Fibroblast of mammary gland (primary cell): ENCODE data around the gene DNTT.

ENCODE experiments used
- DNase-seq: peaks from one replicate; pipeline ENCODE4 v3.0.0-alpha.2; 2010; ENCODE audit warnings: low read depth
- H3K4me3 ChIP-seq: 2 replicates; pipeline ENCODE4 v1.5.1; 2011; ENCODE audit warnings: low read depth, mild to moderate bottlenecking, low read length, moderate library complexity; ENCODE audit not compliant: control insufficient read depth
- TF ChIP-seq, protein P1 (sequence below): conservative IDR thresholded peaks from 2 replicates; pipeline ENCODE4 v1.5.1; 2011; ENCODE audit warnings: low read depth, low read length, inconsistent platforms; ENCODE audit not compliant: control insufficient read depth, insufficient read depth

Gene DNTT

DNA sequence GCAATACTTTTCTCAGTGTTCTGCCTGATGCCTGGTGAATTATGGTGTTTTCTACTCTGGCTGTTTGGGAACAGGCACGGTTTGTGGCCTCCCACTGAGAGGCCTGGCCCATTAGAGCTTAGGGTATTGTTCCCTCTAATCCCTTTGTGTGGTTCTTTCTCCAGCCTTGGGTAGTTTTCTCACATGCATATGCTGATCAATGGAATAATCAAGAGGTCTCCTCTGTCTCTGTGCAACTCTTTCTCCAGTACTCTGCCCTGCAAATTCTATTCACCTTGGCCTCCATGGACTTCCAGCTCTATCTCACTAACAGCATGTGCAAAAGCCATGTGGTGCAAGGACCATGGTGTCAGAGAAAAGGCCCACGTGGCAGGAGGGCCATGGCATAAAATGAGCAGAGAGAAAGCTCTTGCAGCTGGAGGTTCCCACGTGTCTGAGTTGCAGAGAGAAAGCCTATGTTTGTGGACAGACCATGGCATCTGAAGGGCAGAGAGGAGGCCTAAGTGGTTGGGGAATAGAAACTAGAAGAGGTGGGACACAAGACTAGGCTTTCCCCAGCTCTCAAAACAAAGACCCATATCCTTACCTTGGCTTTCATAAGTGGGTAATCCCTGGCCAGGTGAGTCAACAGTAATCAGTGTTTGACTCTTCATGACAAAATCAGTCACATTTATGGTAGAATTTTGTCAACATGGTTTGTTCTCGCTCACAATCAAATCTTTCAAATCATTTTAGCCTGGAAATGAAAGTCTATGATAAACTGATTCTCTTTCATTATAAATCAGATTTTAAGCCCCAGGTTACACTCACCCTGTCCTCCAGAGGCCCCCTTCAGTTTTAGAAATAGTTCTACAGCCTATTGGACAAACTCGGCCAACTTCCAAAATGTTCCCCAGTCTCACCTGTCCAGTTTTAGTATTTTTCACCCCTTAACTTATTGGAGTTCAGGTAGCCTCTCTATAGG is 37.3 kb downstream of the DNTT start:
- TF ChIP-seq, protein P1, sequence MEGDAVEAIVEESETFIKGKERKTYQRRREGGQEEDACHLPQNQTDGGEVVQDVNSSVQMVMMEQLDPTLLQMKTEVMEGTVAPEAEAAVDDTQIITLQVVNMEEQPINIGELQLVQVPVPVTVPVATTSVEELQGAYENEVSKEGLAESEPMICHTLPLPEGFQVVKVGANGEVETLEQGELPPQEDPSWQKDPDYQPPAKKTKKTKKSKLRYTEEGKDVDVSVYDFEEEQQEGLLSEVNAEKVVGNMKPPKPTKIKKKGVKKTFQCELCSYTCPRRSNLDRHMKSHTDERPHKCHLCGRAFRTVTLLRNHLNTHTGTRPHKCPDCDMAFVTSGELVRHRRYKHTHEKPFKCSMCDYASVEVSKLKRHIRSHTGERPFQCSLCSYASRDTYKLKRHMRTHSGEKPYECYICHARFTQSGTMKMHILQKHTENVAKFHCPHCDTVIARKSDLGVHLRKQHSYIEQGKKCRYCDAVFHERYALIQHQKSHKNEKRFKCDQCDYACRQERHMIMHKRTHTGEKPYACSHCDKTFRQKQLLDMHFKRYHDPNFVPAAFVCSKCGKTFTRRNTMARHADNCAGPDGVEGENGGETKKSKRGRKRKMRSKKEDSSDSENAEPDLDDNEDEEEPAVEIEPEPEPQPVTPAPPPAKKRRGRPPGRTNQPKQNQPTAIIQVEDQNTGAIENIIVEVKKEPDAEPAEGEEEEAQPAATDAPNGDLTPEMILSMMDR, result no peak
- DNase-seq, result no peak
- no peak overlapping the region for H3K4me3 ChIP-seq

DNA sequence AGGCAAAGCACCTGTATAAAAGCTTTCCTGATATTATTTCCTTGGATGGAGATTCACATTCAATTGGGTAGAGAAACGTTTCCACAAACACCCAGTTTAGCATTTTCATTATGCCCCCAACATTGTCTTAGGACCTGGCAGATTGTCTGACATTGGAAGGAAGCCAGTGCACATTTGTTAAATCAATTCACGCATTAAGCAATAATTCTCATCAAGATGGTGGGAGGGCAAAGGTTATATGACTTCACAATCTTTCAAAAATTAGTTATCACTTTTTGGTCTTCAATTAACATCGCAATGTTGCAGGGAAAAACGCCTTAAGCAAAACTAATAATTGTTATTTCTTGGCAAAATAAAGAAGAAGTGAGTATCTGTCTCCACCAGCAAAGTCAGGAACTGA is 38.2 kb downstream of the DNTT start:
- DNase-seq, result no peak
- TF ChIP-seq, protein P1, result no peak
- H3K4me3 ChIP-seq, result no peak overlapping the region

GRCh38 chr10:96344178-96344577 is 39.9 kb downstream of the DNTT start:
- no peak for DNase-seq
- H3K4me3 ChIP-seq, result no peak overlapping the region
- TF ChIP-seq, protein P1, result no peak

GRCh38 chr10:96345222-96345621 is 41.0 kb downstream of the DNTT start:
- TF ChIP-seq, protein P1, result no peak
- DNase-seq, result no peak
- no peak overlapping the region for H3K4me3 ChIP-seq

- no peak overlapping the region for H3K4me3 ChIP-seq
- TF ChIP-seq, protein P1, result no peak
- no peak for DNase-seq
Measured at GRCh38 chr10:96346295-96346694, 42.1 kb downstream of the DNTT start.

GRCh38 chr10:96352027-96352426 is 47.8 kb downstream of the DNTT start:
- H3K4me3 ChIP-seq, result no peak overlapping the region
- DNase-seq, result no peak
- TF ChIP-seq, protein P1, result no peak
